Astrocyte (in vitro differentiated cells and primary cell): Measurements from ENCODE around the gene GRK3. TPM values are rescaled to one million over a fixed set of nuclear protein-coding genes. Genes with fewer than 3 reads are reported as not detected.

Experiments used
- DNase-seq: peaks from one replicate; pipeline ENCODE4 v3.0.0-alpha.2; 2010; ENCODE audit warnings: low read depth
- FAIRE-seq: peaks from 2 replicates; lab custom pipeline; 2011; peaks lifted over from hg19 to GRCh38; lab: Jason Lieb, UNC
- H2AFZ ChIP-seq: 2 replicates; pipeline ENCODE4 v1.6.0; 2012; ENCODE audit warnings: low read depth, low read length, inconsistent platforms
- H3K27ac ChIP-seq: 2 replicates; pipeline ENCODE4 v1.5.1; 2011; ENCODE audit warnings: low read depth, low read length, inconsistent platforms
- H3K27me3 ChIP-seq: 2 replicates; pipeline ENCODE4 v1.6.0; 2011; ENCODE audit warnings: low read length, inconsistent platforms; ENCODE audit not compliant: insufficient read depth
- H3K36me3 ChIP-seq: 2 replicates; pipeline ENCODE4 v1.5.1; 2011; ENCODE audit warnings: low read length, inconsistent platforms; ENCODE audit not compliant: insufficient read depth
- H3K4me1 ChIP-seq: 2 replicates; pipeline ENCODE4 v1.5.1; 2011; ENCODE audit warnings: low read length, inconsistent platforms; ENCODE audit not compliant: insufficient read depth
- H3K4me2 ChIP-seq: 2 replicates; pipeline ENCODE4 v1.6.0; 2012; ENCODE audit warnings: low read length, inconsistent platforms
- H3K4me3 ChIP-seq: 2 replicates; pipeline ENCODE4 v1.5.1; 2011; ENCODE audit warnings: low read depth, mild to moderate bottlenecking, low read length, inconsistent platforms; ENCODE audit not compliant: insufficient read depth
- H3K79me2 ChIP-seq: 2 replicates; pipeline ENCODE4 v1.6.0; 2012; ENCODE audit warnings: mild to moderate bottlenecking, low read length, inconsistent platforms; ENCODE audit not compliant: insufficient read depth
- H3K9ac ChIP-seq: 2 replicates; pipeline ENCODE4 v1.6.0; 2012; ENCODE audit warnings: mild to moderate bottlenecking, low read length, inconsistent platforms
- H3K9me3 ChIP-seq: 2 replicates; pipeline ENCODE4 v1.5.1; 2012; ENCODE audit warnings: low read depth, mild to moderate bottlenecking, low read length, inconsistent platforms; ENCODE audit not compliant: insufficient read depth
- H4K20me1 ChIP-seq: 2 replicates; pipeline ENCODE4 v1.6.0; 2012; ENCODE audit warnings: low read length, inconsistent platforms; ENCODE audit not compliant: insufficient read depth
- H3K27ac Mint-ChIP-seq: one replicate; pipeline ENCODE4 v1.8.0; 2021; ENCODE audit warnings: mild to moderate bottlenecking, mixed read lengths; ENCODE audit not compliant: unreplicated experiment
- H3K27me3 Mint-ChIP-seq: one replicate; pipeline ENCODE4 v1.8.0; 2021; ENCODE audit warnings: low read depth, mixed read lengths; ENCODE audit not compliant: unreplicated experiment
- H3K36me3 Mint-ChIP-seq: one replicate; pipeline ENCODE4 v1.8.0; 2021; ENCODE audit warnings: low read depth, mixed read lengths; ENCODE audit not compliant: unreplicated experiment
- H3K4me1 Mint-ChIP-seq: one replicate; pipeline ENCODE4 v1.8.0; 2021; ENCODE audit warnings: low read depth, mixed read lengths; ENCODE audit not compliant: unreplicated experiment
- H3K4me3 Mint-ChIP-seq: one replicate; pipeline ENCODE4 v1.8.0; 2021; ENCODE audit warnings: mild to moderate bottlenecking, moderate library complexity, mixed read lengths; ENCODE audit not compliant: unreplicated experiment
- H3K9me3 Mint-ChIP-seq: one replicate; pipeline ENCODE4 v1.8.0; 2021; ENCODE audit warnings: mild to moderate bottlenecking, mixed read lengths; ENCODE audit not compliant: unreplicated experiment
- EZH2 ChIP-seq: IDR thresholded peaks from 2 replicates; pipeline ENCODE4 v1.6.1; 2012; ENCODE audit warnings: mild to moderate bottlenecking, low read length, inconsistent platforms; ENCODE audit not compliant: insufficient read depth
- total RNA-seq: library from RNA; stranded (reverse); gene quantifications from 2 replicates; pipeline ENCODE4 v1.2.1, GENCODE V29; 2021
- TF ChIP-seq, protein P1 (sequence below): IDR thresholded peaks from 2 replicates; pipeline ENCODE4 v1.5.1; 2011; ENCODE audit warnings: low read depth, mild to moderate bottlenecking, inconsistent platforms, low read length, moderate library complexity; ENCODE audit not compliant: insufficient read depth

GRK3 gene
- total RNA-seq, 1 donor from 2014 or later, result 7.2 TPM

DNA sequence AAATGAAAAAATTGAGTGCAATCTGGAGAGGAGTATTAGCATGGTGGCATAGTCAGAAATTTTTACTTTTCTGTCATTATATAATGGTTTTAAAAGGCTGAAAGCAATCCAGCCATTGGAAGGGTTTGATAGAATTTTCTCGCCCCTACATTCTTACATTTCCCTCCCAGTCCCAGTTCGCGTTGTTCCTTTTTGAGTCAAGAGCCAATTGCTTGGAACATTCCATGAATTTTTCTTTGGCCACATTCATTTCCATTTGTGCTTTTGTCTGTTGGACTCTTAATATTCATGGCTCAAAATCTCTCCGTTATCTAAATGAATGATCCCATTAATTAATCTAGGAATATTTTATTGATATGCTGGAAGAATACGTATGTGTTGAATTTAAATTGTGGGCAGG lies 66.0 kb downstream of the GRK3 start:
- FAIRE-seq, result no peak
- no peak overlapping the region for H3K27ac Mint-ChIP-seq

DNA sequence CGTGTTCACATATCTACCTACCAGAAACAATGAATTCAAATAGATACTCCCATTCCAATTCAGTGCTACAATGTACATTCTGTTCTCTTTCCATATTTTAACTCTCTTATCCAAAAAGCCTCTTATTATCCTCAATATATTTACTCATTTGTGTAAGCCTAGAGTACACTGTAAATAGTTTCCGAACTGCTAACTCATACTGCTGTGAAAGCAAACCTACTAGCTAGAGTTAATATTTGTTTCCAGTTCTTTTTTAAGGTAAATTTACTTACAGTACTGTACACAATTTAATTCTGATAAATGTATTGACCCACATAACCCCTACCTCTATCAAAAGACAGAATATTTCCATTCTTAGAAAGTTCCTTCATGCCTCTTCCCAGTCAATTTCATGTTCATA lies 71.8 kb downstream of the GRK3 start:
- H3K4me3 ChIP-seq, result no peak overlapping the region
- no peaks in the 10 kb centered on the region for H3K79me2 ChIP-seq
- H3K4me2 ChIP-seq, result no peak overlapping the region
- no peak for DNase-seq
- H3K9me3 ChIP-seq, result no peaks in the 10 kb centered on the region
- Mint-ChIP-seq H3K4me3 (no peak overlapping the region), H3K27me3 (no peaks in the 10 kb centered on the region), H3K36me3 (peaks cover 2% of the 10 kb centered on the region), H3K4me1 (peaks cover 4% of the 10 kb centered on the region), H3K9me3 (peaks cover under 1% of the 10 kb centered on the region), H3K27ac (no peak overlapping the region)
- H4K20me1 ChIP-seq, result peaks cover 2% of the 10 kb centered on the region
- no peaks in the 10 kb centered on the region for H3K36me3 ChIP-seq
- no peak overlapping the region for H2AFZ ChIP-seq
- no peak overlapping the region for H3K27ac ChIP-seq
- H3K9ac ChIP-seq, result no peak overlapping the region
- no peak for FAIRE-seq
- H3K27me3 ChIP-seq, result no peaks in the 10 kb centered on the region
- H3K4me1 ChIP-seq, result no peaks in the 10 kb centered on the region
- TF ChIP-seq, protein P1, sequence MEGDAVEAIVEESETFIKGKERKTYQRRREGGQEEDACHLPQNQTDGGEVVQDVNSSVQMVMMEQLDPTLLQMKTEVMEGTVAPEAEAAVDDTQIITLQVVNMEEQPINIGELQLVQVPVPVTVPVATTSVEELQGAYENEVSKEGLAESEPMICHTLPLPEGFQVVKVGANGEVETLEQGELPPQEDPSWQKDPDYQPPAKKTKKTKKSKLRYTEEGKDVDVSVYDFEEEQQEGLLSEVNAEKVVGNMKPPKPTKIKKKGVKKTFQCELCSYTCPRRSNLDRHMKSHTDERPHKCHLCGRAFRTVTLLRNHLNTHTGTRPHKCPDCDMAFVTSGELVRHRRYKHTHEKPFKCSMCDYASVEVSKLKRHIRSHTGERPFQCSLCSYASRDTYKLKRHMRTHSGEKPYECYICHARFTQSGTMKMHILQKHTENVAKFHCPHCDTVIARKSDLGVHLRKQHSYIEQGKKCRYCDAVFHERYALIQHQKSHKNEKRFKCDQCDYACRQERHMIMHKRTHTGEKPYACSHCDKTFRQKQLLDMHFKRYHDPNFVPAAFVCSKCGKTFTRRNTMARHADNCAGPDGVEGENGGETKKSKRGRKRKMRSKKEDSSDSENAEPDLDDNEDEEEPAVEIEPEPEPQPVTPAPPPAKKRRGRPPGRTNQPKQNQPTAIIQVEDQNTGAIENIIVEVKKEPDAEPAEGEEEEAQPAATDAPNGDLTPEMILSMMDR, result no peak
- TF ChIP-seq EZH2, result no peak

More for the DNA sequence above, 66.0 kb downstream of the GRK3 start:
- H3K4me3 Mint-ChIP-seq, result no peak overlapping the region
- DNase-seq, result peak; percentile 62
- peaks cover 11% of the 10 kb centered on the region for H3K4me1 Mint-ChIP-seq
- Histone ChIP-seq H3K27me3 (no peaks in the 10 kb centered on the region), H4K20me1 (no peaks in the 10 kb centered on the region), H3K9me3 (no peaks in the 10 kb centered on the region), H3K4me1 (no peaks in the 10 kb centered on the region), H3K4me3 (no peak overlapping the region), H2AFZ (no peak overlapping the region), H3K27ac (no peak overlapping the region), H3K9ac (no peak overlapping the region), H3K79me2 (no peaks in the 10 kb centered on the region), H3K36me3 (no peaks in the 10 kb centered on the region), H3K4me2 (no peak overlapping the region)
- no peaks in the 10 kb centered on the region for H3K27me3 Mint-ChIP-seq
- H3K9me3 Mint-ChIP-seq, result no peaks in the 10 kb centered on the region
- no peak for TF ChIP-seq EZH2
- TF ChIP-seq, protein P1, result no peak
- no peaks in the 10 kb centered on the region for H3K36me3 Mint-ChIP-seq

DNA sequence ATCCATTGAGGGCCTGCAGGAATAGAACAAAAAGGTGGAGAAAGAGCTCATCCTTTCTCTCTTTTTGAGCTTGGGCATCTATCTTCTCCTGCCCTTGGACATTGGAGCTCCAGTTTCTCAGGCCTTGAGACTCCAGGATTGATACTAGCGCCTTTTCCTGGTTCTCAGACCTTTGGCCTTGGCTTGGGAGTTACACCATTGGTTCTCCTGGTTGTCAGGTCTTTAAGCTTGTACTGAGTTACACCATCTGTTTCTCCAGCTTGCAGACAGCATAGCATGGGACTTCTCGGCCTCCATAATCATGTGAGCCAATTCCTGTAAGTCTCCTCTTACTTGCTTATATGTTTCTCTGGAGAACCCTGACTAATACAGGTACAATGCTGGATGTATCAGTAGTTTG lies 72.6 kb downstream of the GRK3 start:
- no peak for DNase-seq
- H3K9me3 Mint-ChIP-seq, result peaks cover 1% of the 10 kb centered on the region
- H3K4me1 Mint-ChIP-seq, result no peaks in the 10 kb centered on the region
- Histone ChIP-seq H3K27ac (no peak overlapping the region), H3K36me3 (no peaks in the 10 kb centered on the region), H3K4me3 (no peak overlapping the region), H3K4me1 (no peaks in the 10 kb centered on the region), H4K20me1 (peaks cover 3% of the 10 kb centered on the region), H3K27me3 (no peaks in the 10 kb centered on the region), H3K9me3 (no peaks in the 10 kb centered on the region), H3K4me2 (no peak overlapping the region), H2AFZ (no peak overlapping the region), H3K9ac (no peak overlapping the region), H3K79me2 (no peaks in the 10 kb centered on the region)
- FAIRE-seq, result no peak
- peaks cover 2% of the 10 kb centered on the region for H3K36me3 Mint-ChIP-seq
- H3K4me3 Mint-ChIP-seq, result no peak overlapping the region
- H3K27ac Mint-ChIP-seq, result no peak overlapping the region
- H3K27me3 Mint-ChIP-seq, result no peaks in the 10 kb centered on the region
- no peak for TF ChIP-seq EZH2
- TF ChIP-seq, protein P1, result no peak
